SK-N-MC (cell line): ENCODE measurements around the gene EXOC3L4.

Source experiments
- DNase-seq: peaks from one replicate; pipeline ENCODE4 v3.0.0-alpha.2; 2011; ENCODE audit warnings: low read depth, low spot score
- H3K27ac ChIP-seq: fragments of 200-600 bp; sonication (generic); 2 replicates; pipeline ENCODE4 v1.5.1; 2016; ENCODE audit warnings: mixed run types
- H3K36me3 ChIP-seq: fragments of 200-600 bp; sonication (generic); 2 replicates; pipeline ENCODE4 v1.6.1; 2017; ENCODE audit warnings: antibody characterized with exemption, low read length, mixed read lengths; ENCODE audit not compliant: insufficient read depth
- H3K4me3 ChIP-seq: fragments of 200-600 bp; sonication (generic); 2 replicates; pipeline ENCODE4 v1.5.1; 2016
- H3K9ac ChIP-seq: fragments of 200-600 bp; sonication (generic); 2 replicates; pipeline ENCODE4 v1.8.0; 2017; ENCODE audit warnings: mixed run types, mixed read lengths; ENCODE audit not compliant: insufficient read length
- H3K9me3 ChIP-seq: fragments of 200-600 bp; sonication (generic); 2 replicates; pipeline ENCODE4 v1.6.1; 2017; ENCODE audit warnings: low read depth, mild to moderate bottlenecking, antibody characterized with exemption, low read length, moderate library complexity, mixed read lengths
- EZH2 ChIP-seq: fragments of 200-600 bp; sonication (generic); IDR thresholded peaks from one replicate; pipeline ENCODE4 v1.6.1; 2017; ENCODE audit warnings: antibody characterized with exemption
- FOXP2 ChIP-seq: optimal IDR thresholded peaks from 2 replicates; pipeline ENCODE3; 2011; ENCODE audit warnings: mild to moderate bottlenecking, moderate library complexity; ENCODE audit not compliant: insufficient read depth; ENCODE audit errors: extremely low read length, control extremely low read depth
- POLR2AphosphoS5 ChIP-seq: IDR thresholded peaks from 2 replicates; pipeline ENCODE4 v1.6.1; 2012; ENCODE audit warnings: mild to moderate bottlenecking, low read depth, low read length, borderline replicate concordance

Gene EXOC3L4

DNA sequence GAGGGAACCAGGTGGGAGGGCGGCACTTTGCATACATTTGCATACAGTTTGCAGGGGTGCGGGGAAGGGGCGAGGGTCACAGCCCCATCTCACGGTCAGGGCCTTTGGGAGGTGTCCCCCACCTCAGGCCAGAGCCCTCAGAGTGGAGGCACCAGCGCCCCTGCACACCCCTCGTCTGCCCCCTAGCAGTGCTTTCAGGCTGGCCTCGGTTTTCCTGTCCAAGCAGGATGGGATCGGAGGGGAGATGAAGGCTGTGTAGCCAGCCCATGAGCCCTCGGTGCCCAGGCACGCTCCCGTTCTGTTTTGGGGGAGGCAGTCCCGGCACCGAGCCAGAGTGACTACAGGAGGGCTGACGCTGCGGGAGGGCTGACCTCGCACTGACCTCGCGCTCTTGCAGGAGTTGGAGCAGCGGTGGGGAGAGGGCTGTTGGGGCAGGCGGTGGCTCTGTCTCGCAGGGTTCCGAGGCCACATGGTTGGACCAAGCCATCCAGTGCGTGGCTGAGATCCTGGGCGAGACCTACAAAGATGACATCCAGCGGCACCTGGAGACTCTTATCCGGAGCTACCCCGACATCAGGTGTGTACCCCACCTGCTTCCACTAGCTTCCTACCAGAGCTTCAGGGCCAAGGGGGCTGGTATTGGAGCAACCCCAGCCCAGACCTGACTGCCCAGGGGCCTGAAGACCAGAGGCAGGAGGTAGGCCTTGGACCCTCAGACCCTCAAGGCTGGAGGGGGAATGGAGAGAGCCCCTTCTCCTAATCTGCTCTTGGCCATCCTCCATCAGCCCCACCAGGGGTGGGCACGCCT, 13.6 kb downstream of the EXOC3L4 start:
- no peak for DNase-seq
- no peaks in the 10 kb centered on the region for H3K9me3 ChIP-seq
- H3K27ac ChIP-seq = no peak overlapping the region
- TF ChIP-seq EZH2 (no peak), FOXP2 (no peak), POLR2AphosphoS5 (no peak)
- no peak overlapping the region for H3K9ac ChIP-seq
- no peak overlapping the region for H3K4me3 ChIP-seq
- H3K36me3 ChIP-seq = no peaks in the 10 kb centered on the region

DNA sequence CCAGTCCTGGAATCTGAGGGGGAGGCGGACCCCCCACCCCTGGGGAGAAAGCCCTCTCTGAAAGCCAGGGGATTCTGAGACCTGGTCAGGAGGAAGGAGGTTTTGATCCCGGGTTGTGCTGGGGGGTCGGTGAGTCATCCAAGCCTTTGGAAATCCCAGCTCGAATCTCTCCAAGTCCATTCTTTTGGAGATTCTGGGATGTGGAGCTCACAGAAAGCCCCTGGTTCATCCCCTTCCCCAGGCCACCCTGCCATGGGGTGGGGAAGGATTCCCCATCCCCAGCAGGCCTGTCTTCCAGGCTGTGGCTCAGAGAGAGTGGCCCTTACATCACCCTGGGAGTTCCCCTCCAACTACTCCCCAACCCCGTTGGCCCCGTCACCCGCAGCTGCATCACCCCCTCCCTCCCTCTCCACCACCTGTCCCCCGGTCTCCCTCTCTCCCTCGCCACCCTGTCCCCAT, 14.3 kb downstream of the EXOC3L4 start:
- Histone ChIP-seq H3K4me3 (no peak overlapping the region), H3K27ac (no peak overlapping the region)
- DNase-seq = no peak

DNA sequence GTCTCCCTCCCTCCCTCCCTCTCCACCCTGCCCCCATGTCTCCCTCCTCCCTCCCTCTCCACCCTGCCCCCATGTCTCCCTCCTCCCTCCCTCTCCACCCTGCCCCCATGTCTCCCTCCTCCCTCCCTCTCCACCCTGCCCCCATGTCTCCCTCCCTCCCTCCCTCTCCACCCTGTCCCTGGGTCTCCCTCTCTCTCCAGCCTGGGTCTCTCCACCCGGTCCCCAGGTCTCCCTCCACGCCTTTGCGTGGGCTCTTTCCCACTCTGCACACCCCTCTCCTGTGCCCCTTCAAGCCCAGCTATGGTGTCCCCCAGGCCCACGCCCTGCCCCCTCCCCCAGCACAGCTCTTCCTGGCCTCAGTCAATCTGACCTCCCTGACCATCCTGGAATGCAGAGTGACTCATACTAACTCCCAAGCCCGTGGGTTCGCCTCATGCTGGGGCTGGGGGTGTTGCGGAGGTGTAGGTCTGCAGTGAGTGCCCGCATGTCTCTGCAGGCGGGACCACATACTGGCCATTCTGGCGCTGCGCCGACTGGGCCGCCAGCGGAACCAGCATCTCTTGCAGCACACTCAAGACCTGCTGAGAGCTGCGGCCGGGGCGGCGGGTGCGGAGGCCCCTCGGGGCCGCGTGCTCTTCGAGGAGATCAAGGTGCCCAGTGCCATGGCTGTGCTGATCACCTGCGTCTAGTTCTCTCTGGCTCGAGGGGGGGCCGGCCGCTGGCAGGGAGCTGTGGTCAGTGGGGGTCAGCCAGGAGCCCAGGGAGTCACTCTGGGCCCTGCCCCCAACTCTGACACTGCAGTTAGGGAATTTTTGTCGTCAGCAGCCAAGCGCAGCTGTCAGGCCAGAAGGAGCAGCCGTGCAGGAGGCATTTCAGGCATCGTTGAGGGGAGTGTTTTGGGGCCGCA, 15.3 kb downstream of the EXOC3L4 start:
- Histone ChIP-seq H3K9me3 (no peaks in the 10 kb centered on the region), H3K4me3 (no peak overlapping the region), H3K27ac (no peak overlapping the region), H3K9ac (no peak overlapping the region), H3K36me3 (no peaks in the 10 kb centered on the region)
- no peak for DNase-seq
- TF ChIP-seq POLR2AphosphoS5 (no peak), FOXP2 (no peak), EZH2 (no peak)

More for the DNA sequence above, 14.3 kb downstream of the EXOC3L4 start:
- H3K36me3 ChIP-seq = no peaks in the 10 kb centered on the region
- H3K9me3 ChIP-seq = no peaks in the 10 kb centered on the region
- TF ChIP-seq EZH2 (no peak), POLR2AphosphoS5 (no peak), FOXP2 (no peak)
- no peak overlapping the region for H3K9ac ChIP-seq

DNA sequence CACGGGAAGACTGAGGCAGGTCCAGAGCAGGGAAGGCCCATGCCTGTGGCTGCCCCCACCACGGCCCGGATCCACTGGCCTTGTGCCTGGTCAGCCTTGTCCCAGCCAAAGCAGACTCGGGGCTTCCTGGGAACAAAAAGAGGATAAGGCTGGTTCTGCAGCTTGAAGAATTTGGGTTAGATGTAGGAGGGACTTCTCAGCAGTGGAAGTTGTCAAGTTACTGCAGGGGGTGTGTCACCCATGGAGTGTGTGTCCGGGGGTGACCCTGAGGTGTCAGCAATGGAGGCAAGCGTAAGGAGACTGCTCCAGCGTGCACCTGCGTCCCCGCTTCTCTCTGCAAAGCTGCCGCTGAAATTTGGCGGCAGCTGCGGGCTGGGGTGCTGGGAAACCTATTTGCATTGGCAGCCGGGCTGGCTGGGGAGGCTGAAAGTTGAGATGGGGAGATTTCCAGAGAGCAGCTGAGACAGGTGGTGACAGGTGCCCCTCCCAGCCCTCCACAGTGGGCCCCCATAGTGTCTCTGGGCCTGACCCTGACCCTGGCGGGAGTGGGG, 16.2 kb downstream of the EXOC3L4 start:
- no peak overlapping the region for H3K9ac ChIP-seq
- no peak for DNase-seq
- no peak for TF ChIP-seq EZH2
- no peak for TF ChIP-seq POLR2AphosphoS5
- no peak for TF ChIP-seq FOXP2
- H3K36me3 ChIP-seq = no peaks in the 10 kb centered on the region
- H3K9me3 ChIP-seq = no peaks in the 10 kb centered on the region
- no peak overlapping the region for H3K27ac ChIP-seq
- H3K4me3 ChIP-seq = no peak overlapping the region

DNA sequence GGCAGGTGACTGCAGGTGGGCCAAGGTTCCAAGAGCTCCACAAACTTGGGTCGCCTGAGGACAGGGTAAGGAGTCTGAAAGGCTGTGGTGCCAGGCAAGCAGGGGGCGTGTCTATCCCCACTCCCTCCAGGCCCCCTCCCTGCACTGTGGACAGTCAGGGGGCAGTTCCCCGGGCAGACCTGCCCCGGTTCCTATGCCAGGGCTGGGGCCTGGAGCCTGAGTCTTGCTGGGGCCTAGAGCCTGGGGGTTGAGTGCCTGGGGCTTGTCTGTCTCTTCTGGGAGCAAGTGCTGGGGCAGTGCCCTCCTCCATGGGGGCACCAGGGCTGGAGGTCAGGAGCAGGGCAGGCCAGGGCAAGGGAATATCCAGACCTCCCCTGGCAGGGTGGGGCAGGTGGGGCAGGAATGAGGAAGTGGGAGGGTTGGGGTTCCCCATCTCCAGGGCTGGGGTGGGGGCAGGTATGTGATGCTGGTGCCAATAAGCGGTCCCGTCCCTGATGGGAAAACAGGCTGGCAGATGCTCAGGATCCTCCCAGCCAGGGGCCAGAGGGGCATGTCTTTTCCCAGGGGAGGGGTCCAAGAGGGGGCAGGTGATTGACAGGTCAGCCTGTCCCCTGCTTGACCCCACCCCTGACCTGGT, 16.8 kb downstream of the EXOC3L4 start:
- no peaks in the 10 kb centered on the region for H3K9me3 ChIP-seq
- no peak overlapping the region for H3K4me3 ChIP-seq
- no peak overlapping the region for H3K9ac ChIP-seq
- TF ChIP-seq POLR2AphosphoS5 (no peak), FOXP2 (no peak), EZH2 (no peak)
- no peaks in the 10 kb centered on the region for H3K36me3 ChIP-seq
- no peak overlapping the region for H3K27ac ChIP-seq
- DNase-seq = no peak

DNA sequence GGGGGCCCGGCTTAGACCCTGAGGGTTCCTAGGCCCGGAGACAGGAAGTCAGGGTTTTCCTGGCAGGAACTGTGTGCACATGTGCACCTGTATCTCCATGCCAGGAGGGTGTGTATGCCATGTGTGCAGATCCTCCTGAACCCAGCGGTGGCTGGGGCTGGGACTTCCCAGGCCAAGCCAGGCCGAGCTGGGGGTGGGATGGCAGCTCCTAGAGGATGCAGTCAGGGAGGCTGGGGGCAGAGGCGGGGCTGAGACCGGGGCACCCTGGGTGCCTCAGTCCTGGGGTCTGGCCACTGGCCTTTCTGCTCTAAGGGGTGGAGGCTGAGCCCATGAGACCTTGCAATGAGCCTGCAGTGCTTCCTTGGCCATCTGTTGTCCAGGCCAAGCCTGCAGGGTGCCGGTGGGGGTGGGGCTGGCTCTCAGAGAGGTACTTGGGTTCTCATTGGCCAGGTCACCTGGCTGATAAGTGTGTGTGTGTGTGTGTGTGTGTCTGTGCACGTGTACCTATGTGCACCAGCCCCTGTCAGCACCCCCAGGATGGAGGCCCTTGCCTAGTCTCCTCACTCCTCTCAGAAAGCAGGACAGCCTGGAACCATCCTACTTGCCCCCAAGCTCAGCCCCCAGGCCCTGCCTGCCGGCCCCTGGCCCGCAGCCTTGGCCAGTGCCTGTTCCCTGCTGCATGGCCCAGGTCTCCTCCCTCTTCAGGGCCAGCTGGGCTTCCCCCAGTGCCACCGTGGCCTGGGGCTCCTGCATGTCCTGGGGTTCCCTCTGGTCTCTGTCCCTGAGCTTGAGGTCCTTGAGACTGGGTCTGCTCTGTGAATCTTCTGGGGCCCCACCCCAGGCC, 18.1 kb downstream of the EXOC3L4 start:
- H3K9me3 ChIP-seq = no peaks in the 10 kb centered on the region
- H3K27ac ChIP-seq = no peak overlapping the region
- H3K36me3 ChIP-seq = no peaks in the 10 kb centered on the region
- H3K4me3 ChIP-seq = no peak overlapping the region
- TF ChIP-seq EZH2 = no peak
- TF ChIP-seq FOXP2 = no peak
- TF ChIP-seq POLR2AphosphoS5 = no peak
- no peak overlapping the region for H3K9ac ChIP-seq
- no peak for DNase-seq

DNA sequence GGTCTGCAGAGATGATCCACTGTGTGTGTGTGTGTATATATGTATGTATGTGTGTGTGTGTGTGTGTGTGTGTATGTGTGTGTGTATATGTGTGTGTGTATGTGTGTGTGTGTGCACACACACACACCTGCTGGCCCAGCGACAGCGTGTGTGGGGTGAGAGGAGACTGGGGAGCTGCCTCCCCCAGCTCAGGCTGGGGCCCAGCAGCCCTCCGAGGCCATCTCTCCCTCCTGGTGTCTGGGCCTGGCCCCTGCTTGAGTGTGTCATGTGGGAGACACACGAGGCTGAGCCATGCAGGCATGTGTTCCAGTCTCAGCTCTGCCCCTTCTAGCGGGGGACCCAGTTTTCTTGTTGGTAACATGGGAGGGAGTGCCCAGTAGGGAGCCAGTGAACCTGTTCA, 18.8 kb downstream of the EXOC3L4 start:
- no peak overlapping the region for H3K27ac ChIP-seq
- DNase-seq = no peak
- H3K36me3 ChIP-seq = no peaks in the 10 kb centered on the region
- H3K4me3 ChIP-seq = no peak overlapping the region
- no peaks in the 10 kb centered on the region for H3K9me3 ChIP-seq
- TF ChIP-seq EZH2 (no peak), FOXP2 (no peak)
- no peak overlapping the region for H3K9ac ChIP-seq
